ENCODE results near the gene ARHGAP32.

The ARHGAP32 gene

GRCh38 chr11:129192150-129192549 is at the start of gene ARHGAP32:
ARHGAP32 (minus strand) TSS chr11:129192325; CDS start chr11:129192198, 127 bp downstream.
- DNase-seq = no peak

GRCh38 chr11:129239207-129239606 is 47.1 kb upstream of the ARHGAP32 start:
- DNase-seq = no peak

- DNase-seq = no peak
These were observed 45.9 kb upstream of the ARHGAP32 start for GRCh38 chr11:129237880-129238638.

GRCh38 chr11:129237456-129237855 is 45.3 kb upstream of the ARHGAP32 start:
- no peak for DNase-seq

- DNase-seq = no peak
These were observed 44.7 kb upstream of the ARHGAP32 start for GRCh38 chr11:129236850-129237249.

GRCh38 chr11:129234978-129235377 is 42.9 kb upstream of the ARHGAP32 start:
- no peak for DNase-seq

GRCh38 chr11:129230006-129230405 is 37.9 kb upstream of the ARHGAP32 start:
- no peak for DNase-seq

GRCh38 chr11:129226207-129226798 is 34.2 kb upstream of the ARHGAP32 start:
- DNase-seq = no peak

GRCh38 chr11:129225190-129225589 is 33.1 kb upstream of the ARHGAP32 start:
- no peak for DNase-seq

GRCh38 chr11:129224538-129224937 is 32.4 kb upstream of the ARHGAP32 start:
- no peak for DNase-seq

GRCh38 chr11:129223701-129224149 is 31.6 kb upstream of the ARHGAP32 start:
- no peak for DNase-seq

GRCh38 chr11:129223260-129223659 is 31.1 kb upstream of the ARHGAP32 start:
- DNase-seq = no peak

- DNase-seq = no peak
These were observed 30.0 kb upstream of the ARHGAP32 start for GRCh38 chr11:129222158-129222557.

- DNase-seq = no peak
These were observed 23.6 kb upstream of the ARHGAP32 start for GRCh38 chr11:129215506-129216245.

- no peak for DNase-seq
These were observed 22.7 kb upstream of the ARHGAP32 start for GRCh38 chr11:129214710-129215295.

GRCh38 chr11:129213261-129213660 is 21.1 kb upstream of the ARHGAP32 start:
- no peak for DNase-seq

GRCh38 chr11:129211397-129211796 is 19.3 kb upstream of the ARHGAP32 start:
- DNase-seq = no peak

- DNase-seq = no peak
These were observed 18.7 kb upstream of the ARHGAP32 start for GRCh38 chr11:129210831-129211181.

- DNase-seq = no peak
These were observed 18.0 kb upstream of the ARHGAP32 start for GRCh38 chr11:129209891-129210830.

GRCh38 chr11:129208863-129209262 is 16.7 kb upstream of the ARHGAP32 start:
- no peak for DNase-seq

GRCh38 chr11:129204150-129204838 is 12.2 kb upstream of the ARHGAP32 start:
- DNase-seq = no peak

- DNase-seq = no peak
These were observed 10.5 kb upstream of the ARHGAP32 start for GRCh38 chr11:129202646-129203045.

Measured in NCI-H2107 (cell line).